Subcutaneous abdominal adipose tissue (tissue), 5 donors: ENCODE results near the gene GSC.

ENCODE experiments used
- H3K27ac ChIP-seq: one replicate; pipeline ENCODE4 v1.7.0; 2013; ENCODE audit warnings: low read depth, mild to moderate bottlenecking, inconsistent platforms, low read length, moderate library complexity
- H3K27me3 ChIP-seq, 5 donors: one replicate each; pipeline ENCODE4 v1.7.0; 2013; ENCODE audit warnings: low read length in 5 of 5, inconsistent platforms in 1 of 5; ENCODE audit not compliant: control insufficient read depth in 5 of 5, insufficient read depth in 4 of 5
- H3K36me3 ChIP-seq, 5 donors: one replicate each; pipeline ENCODE4 v1.7.0; 2013; ENCODE audit warnings: low read length in 5 of 5; ENCODE audit not compliant: control insufficient read depth in 5 of 5, insufficient read depth in 5 of 5
- H3K4me1 ChIP-seq, 5 donors: one replicate each; pipeline ENCODE4 v1.7.0; 2013; ENCODE audit warnings: low read length in 5 of 5, mild to moderate bottlenecking in 3 of 5, moderate library complexity in 1 of 5; ENCODE audit not compliant: control insufficient read depth in 5 of 5, insufficient read depth in 5 of 5
- H3K4me3 ChIP-seq, 5 donors: one replicate each; pipeline ENCODE4 v1.7.0; 2013; ENCODE audit warnings: low read length in 5 of 5, low read depth in 1 of 5
- H3K9ac ChIP-seq, 5 donors: one replicate each; pipeline ENCODE4 v1.7.0; 2013; ENCODE audit warnings: low read length in 5 of 5, mild to moderate bottlenecking in 4 of 5, moderate library complexity in 3 of 5
- H3K9me3 ChIP-seq, 5 donors: one replicate each; pipeline ENCODE4 v1.7.0; 2013; ENCODE audit warnings: low read length in 5 of 5; ENCODE audit not compliant: control insufficient read depth in 5 of 5
- donor health status: healthy.
- donor health status: healthy.
- donor health status: healthy.
- donor health status: healthy.
- donor health status: healthy.

Gene GSC

DNA sequence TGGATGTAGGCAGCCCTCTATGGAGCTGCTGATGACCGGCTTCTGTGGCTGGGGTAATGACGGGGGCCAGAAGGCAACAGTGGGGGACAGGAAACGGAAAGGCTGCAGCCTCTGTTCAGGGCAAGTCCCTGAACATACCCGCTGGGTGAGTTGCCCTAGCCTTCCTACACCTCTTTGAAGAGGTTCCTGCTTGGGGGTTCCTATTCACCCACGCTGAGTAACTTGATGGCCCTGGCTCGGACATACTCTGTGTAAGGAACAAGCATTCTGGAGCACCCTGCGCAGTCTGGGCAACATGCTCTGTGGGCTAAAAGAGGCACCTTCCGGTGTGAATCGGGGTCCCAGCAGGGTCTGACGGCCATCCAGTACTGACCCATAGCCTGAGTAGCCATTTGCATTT, 17.7 kb upstream of the GSC start:
- Histone ChIP-seq H3K27me3 (peaks cover 0 to 4% (median 0%) of the 10 kb centered on the region in 5 donors), H3K9me3 (no peaks in the 10 kb centered on the region), H3K36me3 (no peaks in the 10 kb centered on the region), H3K9ac (no peak overlapping the region), H3K27ac (no peak overlapping the region), H3K4me3 (no peak overlapping the region), H3K4me1 (peaks cover 0 to 7% (median 4%) of the 10 kb centered on the region in 5 donors)

DNA sequence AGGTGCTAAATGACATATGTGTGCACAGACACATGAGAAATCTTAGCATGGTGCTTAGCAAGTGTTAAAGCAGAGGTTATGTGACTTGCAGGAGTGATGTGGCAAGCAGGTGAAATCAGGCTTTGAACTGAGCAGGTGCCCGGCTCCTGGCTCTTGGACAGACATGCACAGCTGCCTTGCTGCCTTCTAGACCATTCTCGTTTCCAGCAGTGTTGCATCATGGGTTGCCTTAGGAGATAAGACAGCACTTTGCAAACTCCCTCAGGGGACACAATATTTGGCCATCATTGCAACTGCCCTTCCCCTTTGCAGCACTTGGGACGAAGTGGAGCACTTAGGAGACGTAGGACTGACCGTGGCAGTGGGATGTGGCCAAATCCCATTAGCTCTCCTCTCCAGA, 17.2 kb upstream of the GSC start:
- Histone ChIP-seq H3K27me3 (peaks cover 0 to 4% (median 0%) of the 10 kb centered on the region in 5 donors), H3K36me3 (no peaks in the 10 kb centered on the region), H3K9ac (no peak overlapping the region)

DNA sequence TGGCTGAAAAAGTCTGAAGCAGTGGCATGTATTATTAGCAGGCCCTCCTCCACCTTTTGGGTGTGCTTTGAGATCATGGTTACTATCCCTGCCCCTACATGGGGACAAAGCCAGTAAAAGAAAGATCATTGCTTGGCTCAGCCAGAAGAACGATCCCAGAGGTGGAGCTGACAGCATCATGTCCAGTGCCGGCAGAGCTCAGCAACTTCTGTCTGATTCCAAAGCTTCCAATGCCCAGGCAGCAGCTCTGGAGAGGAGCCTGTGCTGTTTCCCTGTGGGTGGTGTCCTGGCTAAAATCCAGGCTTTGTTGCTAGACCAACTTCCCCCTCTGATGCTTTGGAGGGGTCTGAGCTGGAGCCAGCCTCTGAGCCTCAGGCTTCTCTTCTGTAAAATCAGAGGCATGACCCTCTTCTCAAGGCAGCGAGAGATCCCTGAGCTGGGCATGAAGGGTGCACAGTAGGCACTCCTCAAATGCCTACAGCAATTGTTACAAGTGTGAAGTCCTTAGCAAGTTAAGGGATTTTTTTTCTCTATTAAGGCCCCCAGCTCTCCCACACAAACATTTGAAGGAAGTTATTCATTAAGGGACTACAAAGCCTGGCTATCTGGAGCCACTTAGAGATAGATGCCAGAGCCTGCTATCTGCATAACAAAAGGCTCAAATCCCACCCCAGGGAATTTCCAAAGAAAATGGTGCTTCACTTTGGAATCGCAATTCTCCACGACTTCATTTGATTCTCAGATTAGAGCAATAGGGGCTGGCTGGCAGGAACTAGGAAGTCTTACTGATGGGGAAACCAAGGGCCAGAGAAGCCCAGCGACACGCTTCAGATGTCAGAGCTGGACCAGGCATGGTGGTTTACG, 10.9 kb upstream of the GSC start:
- H3K27me3 ChIP-seq, result peaks cover 0 to 20% (median 13%) of the 10 kb centered on the region in 5 donors
- H3K9me3 ChIP-seq, result no peaks in the 10 kb centered on the region
- H3K36me3 ChIP-seq, result no peaks in the 10 kb centered on the region
- no peaks in the 10 kb centered on the region for H3K4me1 ChIP-seq
- H3K9ac ChIP-seq, result no peak overlapping the region
- no peak overlapping the region for H3K27ac ChIP-seq
- no peak overlapping the region for H3K4me3 ChIP-seq

More for the DNA sequence above, 17.2 kb upstream of the GSC start:
- Histone ChIP-seq H3K4me3 (no peak overlapping the region), H3K9me3 (no peaks in the 10 kb centered on the region), H3K4me1 (peaks cover 0 to 7% (median 4%) of the 10 kb centered on the region in 5 donors), H3K27ac (no peak overlapping the region)

DNA sequence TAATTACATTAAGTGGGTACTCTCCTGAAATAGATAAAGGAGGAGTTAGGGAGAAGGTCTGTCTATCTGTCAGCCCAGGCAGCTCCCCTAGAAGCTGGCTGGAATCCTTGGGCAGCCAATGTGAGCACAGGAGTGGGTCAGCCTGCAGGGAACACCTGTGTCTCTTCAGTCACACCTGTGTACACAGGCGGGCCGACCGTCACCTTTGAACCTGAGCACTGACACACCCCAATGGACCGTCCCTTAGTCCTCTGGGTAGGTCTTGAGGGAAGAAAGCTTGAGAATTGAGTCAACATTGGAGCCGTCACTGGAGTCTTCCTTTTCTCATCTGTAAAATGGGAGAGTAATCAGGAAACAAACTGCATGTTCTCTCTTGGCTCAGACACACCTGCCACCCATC, 9.8 kb upstream of the GSC start:
- no peak overlapping the region for H3K4me3 ChIP-seq
- H3K9me3 ChIP-seq, result no peaks in the 10 kb centered on the region
- H3K4me1 ChIP-seq, result peaks cover 0 to 3% (median 0%) of the 10 kb centered on the region in 5 donors
- H3K9ac ChIP-seq, result no peak overlapping the region
- no peaks in the 10 kb centered on the region for H3K36me3 ChIP-seq
- H3K27ac ChIP-seq, result no peak overlapping the region
- peaks cover 0 to 28% (median 17%) of the 10 kb centered on the region in 5 donors for H3K27me3 ChIP-seq

DNA sequence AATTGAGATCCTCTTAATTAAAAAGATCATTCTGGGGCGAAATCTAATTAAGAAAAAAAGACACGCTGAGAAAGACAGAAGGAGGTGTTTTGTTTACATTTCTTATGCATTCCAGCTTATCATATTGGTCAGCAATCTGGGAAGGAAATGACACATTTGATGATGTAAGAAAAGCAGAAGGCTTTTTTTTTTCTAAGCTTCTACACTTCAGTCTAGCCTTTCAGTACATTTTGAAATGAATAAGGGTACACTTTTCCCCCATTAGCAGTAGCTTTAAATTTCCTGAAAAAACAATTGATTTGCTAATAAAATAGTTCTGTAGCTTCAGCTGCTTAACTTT, 5.9 kb upstream of the GSC start:
- peaks cover 0 to 3% (median 0%) of the 10 kb centered on the region in 5 donors for H3K4me1 ChIP-seq
- H3K9me3 ChIP-seq, result no peaks in the 10 kb centered on the region
- peaks cover 3 to 55% (median 41%) of the 10 kb centered on the region in 5 donors for H3K27me3 ChIP-seq
- H3K36me3 ChIP-seq, result no peaks in the 10 kb centered on the region
- H3K27ac ChIP-seq, result no peak overlapping the region
- no peak overlapping the region for H3K9ac ChIP-seq
- H3K4me3 ChIP-seq, result no peak overlapping the region

DNA sequence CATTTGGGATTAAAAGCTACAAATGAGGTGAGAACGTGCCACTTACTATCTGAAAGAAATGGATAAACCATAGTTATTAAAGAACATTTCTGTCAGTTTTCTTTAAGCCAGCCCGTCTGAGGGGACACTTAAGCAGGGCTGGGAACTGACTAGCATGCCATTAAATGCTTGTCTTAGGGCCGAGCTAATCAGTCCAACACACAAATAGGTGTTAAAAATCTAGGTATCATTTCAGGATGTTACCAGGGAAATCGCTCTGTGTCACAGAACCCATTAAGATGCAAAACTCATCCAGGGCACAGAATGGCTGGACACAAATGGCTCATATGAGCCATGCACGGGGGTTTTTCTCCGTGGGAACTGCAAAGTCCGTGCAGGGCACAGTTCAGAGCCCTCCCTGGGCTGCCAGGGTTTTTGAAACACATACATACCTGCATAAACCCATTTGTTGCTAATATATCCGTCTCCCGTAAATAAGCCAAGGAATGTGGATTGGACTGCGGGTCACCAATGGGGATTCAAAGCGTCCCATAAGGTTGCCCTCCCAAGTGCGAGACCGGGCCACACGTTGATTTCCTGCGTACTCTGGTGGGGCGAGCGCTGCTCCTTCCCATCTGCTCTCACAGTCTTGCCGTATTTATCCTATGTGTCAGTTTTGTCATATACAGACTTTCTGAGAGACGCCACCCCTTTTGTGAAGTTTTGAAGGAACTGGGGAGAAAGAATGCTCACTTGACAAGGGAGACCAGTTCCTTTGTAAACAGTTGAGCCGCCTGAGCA, 5.4 kb upstream of the GSC start:
- peaks cover 3 to 55% (median 44%) of the 10 kb centered on the region in 5 donors for H3K27me3 ChIP-seq
- H3K27ac ChIP-seq, result no peak overlapping the region
- no peak overlapping the region for H3K4me3 ChIP-seq
- no peaks in the 10 kb centered on the region for H3K36me3 ChIP-seq
- H3K4me1 ChIP-seq, result peaks cover 0 to 6% (median 4%) of the 10 kb centered on the region in 5 donors
- no peak overlapping the region for H3K9ac ChIP-seq
- H3K9me3 ChIP-seq, result no peaks in the 10 kb centered on the region

DNA sequence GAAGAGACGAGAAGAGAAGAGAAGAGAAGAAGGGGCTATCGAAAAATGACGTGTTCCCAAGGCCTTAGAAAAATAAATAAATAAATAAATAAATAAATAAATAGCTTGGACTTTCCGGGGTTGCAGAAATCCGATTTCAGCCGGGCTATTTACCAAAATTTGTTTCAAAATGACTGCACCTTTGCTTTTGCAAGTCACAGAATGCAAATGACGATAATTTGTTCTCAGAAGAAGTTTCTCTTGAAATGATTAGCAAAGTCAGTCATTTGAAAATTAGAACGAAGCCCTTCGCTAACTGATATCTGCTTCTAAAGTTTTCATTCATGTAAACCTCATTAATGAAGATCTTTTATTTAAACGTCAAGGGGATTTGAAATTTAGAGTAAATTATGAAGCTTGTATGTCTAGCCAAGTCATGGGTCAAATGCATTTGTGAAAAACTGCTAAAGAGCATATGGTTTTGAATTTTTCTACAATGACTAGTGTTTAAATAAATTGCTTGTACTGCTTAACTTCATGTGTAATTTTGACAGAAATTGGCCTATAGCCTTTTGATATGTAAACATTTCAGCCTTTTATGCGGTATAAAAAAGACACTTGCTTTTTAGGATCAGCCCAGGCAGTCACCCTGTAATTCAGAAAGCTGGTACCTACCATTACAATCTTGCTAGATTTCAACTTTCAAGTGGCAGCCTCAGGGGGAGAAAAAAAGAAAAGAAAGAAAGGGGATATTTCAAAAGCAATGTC, 4.6 kb upstream of the GSC start:
- peaks cover 3 to 52% (median 40%) of the 10 kb centered on the region in 5 donors for H3K27me3 ChIP-seq
- no peaks in the 10 kb centered on the region for H3K36me3 ChIP-seq
- H3K9ac ChIP-seq, result no peak overlapping the region
- peaks cover 0 to 9% (median 8%) of the 10 kb centered on the region in 5 donors for H3K4me1 ChIP-seq
- H3K27ac ChIP-seq, result no peak overlapping the region
- H3K4me3 ChIP-seq, result no peak overlapping the region
- no peaks in the 10 kb centered on the region for H3K9me3 ChIP-seq

DNA sequence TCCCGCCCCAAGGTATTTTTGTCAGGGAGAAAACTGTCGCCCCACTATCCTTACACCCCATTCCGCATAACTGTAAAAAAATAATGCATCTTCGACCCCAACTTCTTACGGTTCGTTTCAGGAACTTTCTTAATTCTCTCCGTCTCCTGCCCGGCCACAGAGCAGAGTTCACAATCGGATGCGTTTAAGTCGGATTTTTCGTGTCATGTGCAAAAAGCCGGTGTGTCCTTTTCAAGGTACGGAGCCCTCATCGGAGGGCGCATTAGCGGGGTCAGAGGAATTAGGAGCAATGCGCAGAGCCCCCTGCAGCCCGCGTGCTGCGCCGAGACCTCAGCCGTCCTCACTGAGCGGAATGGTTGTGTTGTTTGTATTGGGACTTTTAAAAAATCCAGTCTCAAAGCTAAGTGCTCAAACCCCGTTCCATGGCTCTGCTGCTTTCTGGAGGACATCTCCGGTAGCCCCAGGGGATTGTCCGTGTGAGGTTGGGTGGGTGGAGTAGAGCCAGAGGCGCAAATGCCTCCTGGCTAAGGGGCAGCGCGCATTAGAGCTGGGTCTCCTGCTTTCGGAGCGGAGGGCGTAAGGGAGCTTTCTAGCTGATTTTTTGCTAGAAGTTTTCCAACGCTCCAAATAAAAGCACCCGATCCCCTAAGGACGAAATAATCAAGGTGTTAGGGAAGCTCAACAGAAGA, 3.9 kb upstream of the GSC start:
- H3K4me3 ChIP-seq, result no peak overlapping the region
- no peak overlapping the region for H3K9ac ChIP-seq
- no peaks in the 10 kb centered on the region for H3K9me3 ChIP-seq
- peaks cover 3 to 51% (median 38%) of the 10 kb centered on the region in 5 donors for H3K27me3 ChIP-seq
- peaks cover 0 to 16% (median 15%) of the 10 kb centered on the region in 5 donors for H3K4me1 ChIP-seq
- no peaks in the 10 kb centered on the region for H3K36me3 ChIP-seq
- no peak overlapping the region for H3K27ac ChIP-seq

DNA sequence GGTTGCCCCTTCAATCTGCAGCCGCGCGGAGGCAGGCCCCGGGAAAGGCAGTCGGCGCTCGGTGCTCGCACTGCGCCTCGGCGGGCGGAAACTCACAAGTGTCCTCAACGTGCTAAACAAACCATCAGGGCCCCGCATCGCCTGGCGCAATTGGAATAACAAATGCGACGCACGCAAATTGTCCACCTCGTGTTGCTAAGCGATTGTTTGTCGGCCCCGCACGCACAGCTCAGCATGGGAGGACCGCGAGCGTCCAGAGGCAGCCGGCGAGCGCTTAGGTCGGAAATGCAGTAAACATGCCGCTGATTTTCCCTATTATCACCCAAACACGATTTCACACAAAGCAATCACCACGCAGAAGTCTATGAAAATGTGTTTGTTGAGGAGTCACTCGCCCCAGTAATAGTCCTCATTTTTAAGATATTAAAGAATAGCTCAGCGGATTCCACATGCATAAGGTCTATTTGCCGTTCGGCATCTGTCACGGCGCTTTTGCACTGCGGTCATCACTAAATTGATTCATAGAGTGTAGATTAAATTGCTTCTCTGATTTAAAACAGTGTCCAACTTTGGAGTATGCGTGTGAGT, 3.2 kb upstream of the GSC start:
- peaks cover 0 to 22% (median 21%) of the 10 kb centered on the region in 5 donors for H3K4me1 ChIP-seq
- no peak overlapping the region for H3K4me3 ChIP-seq
- no peaks in the 10 kb centered on the region for H3K36me3 ChIP-seq
- no peak overlapping the region for H3K27ac ChIP-seq
- peaks cover 3 to 54% (median 39%) of the 10 kb centered on the region in 5 donors for H3K27me3 ChIP-seq
- no peaks in the 10 kb centered on the region for H3K9me3 ChIP-seq
- H3K9ac ChIP-seq, result no peak overlapping the region
